Endothelial cell of umbilical vein (primary cell): ENCODE data around the gene UNC5C. TPM values are rescaled to one million over a fixed set of nuclear protein-coding genes. Genes with fewer than 3 reads are reported as not detected.

Experiments
- BruUV-seq: library from RNA; stranded (reverse); fragments of 400-500 nt; replicated peaks from 2 replicates; lab custom pipeline; 2021; lab: Mats Ljungman, UMichigan
- CTCF ChIA-PET: fragments of 300-600, 350-600 bp; sonication (Branson Sonifier 250); formaldehyde crosslinking; loops from one replicate; lab custom pipeline; 2021; ENCODE audit warnings: antibody characterized with exemption, inconsistent platforms; lab: Charles Lee
- POLR2A ChIA-PET: fragments of 300-600, 350-600 bp; sonication (Branson Sonifier 250); formaldehyde crosslinking; loops from one replicate; lab custom pipeline; 2021; ENCODE audit warnings: antibody characterized with exemption, inconsistent platforms; lab: Charles Lee
- DNase-seq: peaks from one replicate; pipeline ENCODE4 v3.0.0-alpha.2; 2011; ENCODE audit warnings: low read depth, low spot score
- FAIRE-seq: peaks from 2 replicates; lab custom pipeline; 2011; peaks lifted over from hg19 to GRCh38; lab: Jason Lieb, UNC
- H2AFZ ChIP-seq: 2 replicates; pipeline ENCODE4 v1.6.0; 2012; ENCODE audit warnings: low read depth, low read length, control low read depth, inconsistent platforms
- H3K27ac ChIP-seq: 2 replicates; pipeline ENCODE4 v1.5.1; 2011; ENCODE audit warnings: low read depth, mild to moderate bottlenecking, control low read depth, low read length, moderate library complexity; ENCODE audit not compliant: insufficient read depth
- H3K27me3 ChIP-seq, 2 experiments: 2 replicates each; pipeline versions ENCODE4 v1.6.0 to v1.6.1; 2011; ENCODE audit warnings: low read length in 2 of 2, mixed read lengths in 1 of 2; ENCODE audit not compliant: control insufficient read depth in 2 of 2, insufficient read depth in 2 of 2
- H3K36me3 ChIP-seq, 2 experiments: 2 replicates in 1 of 2; 3 replicates in 1 of 2; pipeline ENCODE4 v1.5.1; 2011; ENCODE audit warnings: low read length in 2 of 2, mild to moderate bottlenecking in 1 of 2, moderate library complexity in 1 of 2; ENCODE audit not compliant: control insufficient read depth in 2 of 2, insufficient read depth in 2 of 2; ENCODE audit errors: extremely low read depth in 1 of 2
- H3K4me1 ChIP-seq: 3 replicates; pipeline ENCODE4 v1.5.1; 2011; ENCODE audit warnings: mild to moderate bottlenecking, low read length; ENCODE audit not compliant: control insufficient read depth, insufficient read depth; ENCODE audit errors: extremely low read depth
- H3K4me2 ChIP-seq: 2 replicates; pipeline ENCODE4 v1.6.1; 2011; ENCODE audit warnings: low read length, control low read depth, mixed read lengths; ENCODE audit not compliant: insufficient read depth
- H3K4me3 ChIP-seq, 3 experiments: fragments of 200-600 bp in 1 of 3; sonication (generic), shearing (Covaris generic) in 1 of 3; replicated peaks in 1 of 3; 2 replicates each; pipeline ENCODE4 v1.5.1; 2011 to 2016; ENCODE audit warnings: control low read depth in 3 of 3, low read length in 3 of 3, mild to moderate bottlenecking in 2 of 3, inconsistent platforms in 1 of 3, low read depth in 1 of 3, moderate library complexity in 1 of 3; ENCODE audit not compliant: insufficient read depth in 1 of 3
- H3K79me2 ChIP-seq: 2 replicates; pipeline ENCODE4 v1.6.0; 2012; ENCODE audit warnings: low read length, inconsistent platforms; ENCODE audit not compliant: control insufficient read depth, insufficient read depth
- H3K9ac ChIP-seq: replicated peaks from 2 replicates; pipeline ENCODE3; 2011; ENCODE audit warnings: low read length, control low read depth; ENCODE audit not compliant: insufficient read depth; ENCODE audit errors: extremely low read depth
- H3K9me1 ChIP-seq: replicated peaks from 3 replicates; pipeline ENCODE4 v1.6.0; 2011; ENCODE audit warnings: mild to moderate bottlenecking, low read length; ENCODE audit not compliant: control insufficient read depth, insufficient read depth; ENCODE audit errors: extremely low read depth
- H3K9me3 ChIP-seq: replicated peaks from 2 replicates; pipeline ENCODE4 v1.5.1; 2012; ENCODE audit warnings: low read length, inconsistent platforms; ENCODE audit not compliant: control insufficient read depth, insufficient read depth
- H4K20me1 ChIP-seq: replicated peaks from 2 replicates; pipeline ENCODE3; 2011; ENCODE audit warnings: mild to moderate bottlenecking, low read length; ENCODE audit not compliant: control insufficient read depth, insufficient read depth; ENCODE audit errors: extremely low read depth
- CTCF ChIP-seq, 2 donors: IDR thresholded peaks; 1 replicate in 1 of 2; 2 replicates in 1 of 2; pipeline ENCODE4 v1.5.1; 2011; ENCODE audit warnings: low read length in 2 of 2, mild to moderate bottlenecking in 2 of 2, moderate library complexity in 2 of 2, control low read depth in 1 of 2, inconsistent platforms in 1 of 2, low read depth in 1 of 2; ENCODE audit not compliant: insufficient read depth in 1 of 2; ENCODE audit errors: extremely low read depth in 1 of 2
- EZH2 ChIP-seq: IDR thresholded peaks from 2 replicates; pipeline ENCODE4 v1.6.1; 2012; ENCODE audit warnings: borderline replicate concordance, low read depth, mild to moderate bottlenecking, moderate library complexity, low read length, inconsistent platforms; ENCODE audit not compliant: severe bottlenecking
- FOS ChIP-seq: IDR thresholded peaks from 2 replicates; pipeline ENCODE4 v1.6.1; 2011; ENCODE audit warnings: mild to moderate bottlenecking, low read length, moderate library complexity, borderline replicate concordance; ENCODE audit not compliant: insufficient read depth
- GATA2 ChIP-seq: IDR thresholded peaks from 2 replicates; pipeline ENCODE4 v1.7.0; 2011; ENCODE audit warnings: low read depth, mild to moderate bottlenecking, moderate library complexity, mixed read lengths, low read length; ENCODE audit not compliant: insufficient read length, insufficient read depth
- JUN ChIP-seq: IDR thresholded peaks from 2 replicates; pipeline ENCODE4 v1.6.1; 2011; ENCODE audit warnings: borderline replicate concordance, low read depth; ENCODE audit not compliant: insufficient read length, insufficient read depth
- MYC ChIP-seq: IDR thresholded peaks from one replicate; pipeline ENCODE4 v1.6.1; 2011; ENCODE audit warnings: mild to moderate bottlenecking, low read depth, low read length
- POLR2A ChIP-seq: IDR thresholded peaks from 2 replicates; pipeline ENCODE4 v1.6.1; 2012; ENCODE audit warnings: low read depth, mild to moderate bottlenecking, control low read depth, low read length
- POLR2AphosphoS5 ChIP-seq: IDR thresholded peaks from 2 replicates; pipeline ENCODE4 v1.6.1; 2012; ENCODE audit warnings: low read depth, mild to moderate bottlenecking, control low read depth, low read length, moderate library complexity; ENCODE audit not compliant: insufficient read depth
- dilution Hi-C: fragments of 300-500 bp; cut with MboI; formaldehyde crosslinking; loops from one replicate; pipeline ENCODE4 v1.15.0; 2019; ENCODE audit warnings: low sequenced_read_pairs; ENCODE audit not compliant: extremely low pct_ligation_motif_present
- intact Hi-C: fragments of 100-400 bp; cut with micrococcal nuclease; formaldehyde crosslinking; loops from one replicate; pipeline ENCODE4 v1.10.0; 2022
- polyA plus RNA-seq, 4 experiments: library from polyadenylated mRNA; depleted of rRNA in 3 of 4; stranded (reverse) in 3 of 4; unstranded in 1 of 4; fragments of >200 nt; gene quantifications; 2 replicates each; pipeline versions ENCODE4 v1.2.1 to v1.2.3, GENCODE V29; 2011 to 2012; ENCODE audit warnings: missing spikeins in 1 of 4
- total RNA-seq: library from RNA; stranded (reverse); gene quantifications from 2 replicates; pipeline ENCODE4 v1.2.3, GENCODE V29; 2021
- TF ChIP-seq, protein P1 (sequence below): IDR thresholded peaks from 2 replicates; pipeline ENCODE4 v1.6.1; 2011; ENCODE audit not compliant: insufficient read depth, insufficient read length

UNC5C gene
- total and polyA plus RNA-seq, 2 donors (not counting 3 experiments of a cell fraction or from before 2014, with no cell fraction given) = 0.44 to 0.53 TPM

GRCh38 chr4:95318483-95318882, 230.3 kb downstream of the UNC5C start:
- Histone ChIP-seq H3K79me2 (no peaks in the 10 kb centered on the region), H3K27ac (no peak overlapping the region), H3K9ac (no peak overlapping the region), H3K4me2 (no peak overlapping the region), H3K36me3 (no peaks in the 10 kb centered on the region), H3K4me1 (no peaks in the 10 kb centered on the region), H3K27me3 (no peaks in the 10 kb centered on the region), H4K20me1 (no peaks in the 10 kb centered on the region), H2AFZ (no peak overlapping the region), H3K9me1 (no peaks in the 10 kb centered on the region), H3K4me3 (no peak overlapping the region), H3K9me3 (no peaks in the 10 kb centered on the region)
- TF ChIP-seq EZH2 = no peak
- no peak for TF ChIP-seq GATA2
- TF ChIP-seq POLR2A = no peak
- no peak for TF ChIP-seq CTCF (IDR thresholded peaks at IDR 0.05; ENCODE audit: extremely low read depth in 1 of 2, insufficient read depth in 1 of 2, low read depth in 1 of 2, low read length in 2 of 2)
- TF ChIP-seq, protein P1, sequence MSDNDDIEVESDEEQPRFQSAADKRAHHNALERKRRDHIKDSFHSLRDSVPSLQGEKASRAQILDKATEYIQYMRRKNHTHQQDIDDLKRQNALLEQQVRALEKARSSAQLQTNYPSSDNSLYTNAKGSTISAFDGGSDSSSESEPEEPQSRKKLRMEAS = no peak
- TF ChIP-seq POLR2AphosphoS5 = no peak
- TF ChIP-seq JUN = no peak
- TF ChIP-seq MYC = no peak
- TF ChIP-seq FOS = no peak
- no TSS peak for BruUV-seq
- FAIRE-seq = no peak
- POLR2A ChIA-PET = no interaction called here
- CTCF ChIA-PET = no interaction called here
- dilution Hi-C loops (no loop called here), intact Hi-C loops (loop anchor here (5.0 kb wide), 1 partner anchor 1456 kb away; no protein-coding TSS in a partner anchor)
- DNase-seq = no peak
